Thoracic aorta (tissue), 2 donors: ENCODE results near the gene RAB6B. TPM values are rescaled to one million over a fixed set of nuclear protein-coding genes. Genes with fewer than 3 reads are reported as not detected.

Experiments
- ATAC-seq: fragments of 150-250 bp; one replicate; pipeline ENCODE4 v1.8.0; 2017; ENCODE audit warnings: low read depth; ENCODE audit not compliant: insufficient number of reproducible peaks, low FRiP score
- DNase-seq: peaks from one replicate; pipeline ENCODE4 v3.0.0-alpha.2; 2020; ENCODE audit warnings: low spot score
- H3K27ac ChIP-seq, 2 donors: fragments of 200-600 bp; sonication (generic); 1 replicate in 1 of 2; 2 replicates in 1 of 2; pipeline ENCODE4 v1.5.1; 2016; ENCODE audit warnings: mild to moderate bottlenecking in 2 of 2, moderate library complexity in 2 of 2
- H3K27me3 ChIP-seq: fragments of 200-600 bp; sonication (generic); replicated peaks from 2 replicates; pipeline ENCODE4 v1.6.0; 2016; ENCODE audit warnings: mild to moderate bottlenecking; ENCODE audit not compliant: insufficient read depth
- H3K36me3 ChIP-seq: fragments of 200-600 bp; sonication (generic); one replicate; pipeline ENCODE4 v1.5.1; 2016
- H3K4me1 ChIP-seq, 2 donors: fragments of 200-600 bp; sonication (generic); 1 replicate in 1 of 2; 2 replicates in 1 of 2; pipeline versions ENCODE4 v1.5.1 to v1.6.0; 2016; ENCODE audit warnings: low read depth in 2 of 2, mild to moderate bottlenecking in 1 of 2; ENCODE audit not compliant: control insufficient read depth in 1 of 2
- H3K4me3 ChIP-seq: fragments of 200-600 bp; sonication (generic); 2 replicates; pipeline ENCODE4 v1.5.1; 2016; ENCODE audit warnings: mild to moderate bottlenecking
- H3K9me3 ChIP-seq: fragments of 200-600 bp; sonication (generic); 2 replicates; pipeline ENCODE4 v1.5.1; 2016
- CTCF ChIP-seq: fragments of 200-600 bp; sonication (generic); IDR thresholded peaks from one replicate; pipeline ENCODE4 v1.5.1; 2019; ENCODE audit warnings: antibody characterized with exemption
- total RNA-seq, 2 donors: library from RNA; depleted of rRNA; stranded (reverse); fragments of >200 nt; gene quantifications; one replicate each; pipeline versions ENCODE4 v1.1.0 to v1.2.3, GENCODE V29; 2016

Gene RAB6B
- total RNA-seq, 2 donors from 2014 or later = 0.27 to 4.0 TPM

DNA sequence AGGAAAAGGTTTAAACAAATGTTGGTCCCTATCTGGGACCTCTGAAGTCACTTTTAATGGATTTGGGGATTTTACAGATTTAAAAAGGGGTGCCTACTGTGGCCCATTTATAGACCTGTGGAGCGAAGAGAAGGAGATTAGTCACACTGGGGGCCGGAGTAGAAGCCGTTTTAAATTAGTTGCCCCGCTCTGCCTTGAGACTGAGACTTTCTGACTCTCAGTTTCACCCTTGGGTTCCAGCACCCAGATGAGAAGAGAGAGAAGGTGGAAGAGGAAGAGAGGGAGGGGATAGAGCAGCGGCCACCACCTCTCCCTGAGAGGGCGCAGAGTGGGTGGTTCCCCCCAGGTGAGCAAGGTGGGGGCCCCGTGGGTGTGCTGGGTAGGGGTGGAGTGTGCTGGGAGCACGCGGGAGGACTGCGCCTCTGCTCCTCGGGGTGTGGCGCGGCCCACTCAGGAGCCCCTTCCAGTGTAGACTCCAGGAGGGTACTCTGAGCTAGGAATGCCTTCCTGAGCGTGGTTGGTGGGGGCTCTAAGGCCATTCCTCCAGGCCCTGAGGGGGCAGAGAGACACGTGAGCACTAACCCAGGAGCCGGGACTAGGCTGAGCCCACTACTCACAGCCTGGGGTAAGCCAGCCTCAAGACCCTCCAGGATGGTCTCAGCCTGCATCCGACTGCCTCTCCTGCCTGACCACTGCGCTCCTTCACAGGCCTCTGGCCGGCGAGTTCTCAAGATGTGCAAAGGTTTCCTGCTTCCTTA, 32.6 kb upstream of the RAB6B start:
- no peak overlapping the region for H3K27ac ChIP-seq
- TF ChIP-seq CTCF = no peak
- H3K9me3 ChIP-seq = no peaks in the 10 kb centered on the region
- no peaks in the 10 kb centered on the region for H3K36me3 ChIP-seq
- peak overlapping the region; percentile 80 for H3K4me3 ChIP-seq
- H3K4me1 ChIP-seq = peaks cover 4 to 12% of the 10 kb centered on the region in 2 donors
- DNase-seq (no peak), ATAC-seq (no peak)
- H3K27me3 ChIP-seq = no peaks in the 10 kb centered on the region

DNA sequence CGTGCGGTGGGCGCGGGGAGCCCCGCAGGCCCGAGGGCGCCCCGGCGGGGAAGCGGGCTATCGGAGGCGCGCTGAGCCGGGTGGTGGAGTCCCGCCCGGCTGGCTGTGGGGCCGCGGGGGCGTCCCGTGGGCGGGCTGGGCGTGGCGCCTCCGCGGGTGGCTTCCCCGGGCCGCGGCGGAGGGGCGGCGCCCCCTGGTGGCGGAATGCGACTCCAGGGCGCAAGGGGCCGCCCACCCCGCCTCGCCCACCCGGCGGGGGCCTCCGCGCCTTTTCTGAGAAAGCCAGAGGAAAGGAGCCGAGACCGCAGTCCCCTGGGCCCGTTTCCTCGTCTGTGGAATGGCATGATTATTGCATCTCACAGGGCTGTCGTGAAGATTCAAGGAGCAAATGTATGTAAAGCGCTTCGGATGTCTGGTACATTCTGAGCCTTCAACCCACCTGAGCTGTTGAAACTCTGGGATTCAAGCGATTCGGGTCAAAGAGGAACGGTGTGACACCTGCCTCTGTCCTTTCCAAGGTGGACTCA, 31.9 kb upstream of the RAB6B start:
- H3K9me3 ChIP-seq = no peaks in the 10 kb centered on the region
- DNase-seq = no peak
- no peak for ATAC-seq
- peak; percentile 75 for TF ChIP-seq CTCF
- H3K36me3 ChIP-seq = no peaks in the 10 kb centered on the region
- peak overlapping the region; percentile 80 for H3K4me3 ChIP-seq
- H3K27me3 ChIP-seq = no peaks in the 10 kb centered on the region
- peaks cover 4 to 12% of the 10 kb centered on the region in 2 donors for H3K4me1 ChIP-seq
- no peak overlapping the region for H3K27ac ChIP-seq

GRCh38 chr3:133926736-133927539, 31.3 kb upstream of the RAB6B start:
- ATAC-seq (no peak), DNase-seq (no peak)
- Histone ChIP-seq H3K27ac (no peak overlapping the region), H3K36me3 (no peaks in the 10 kb centered on the region), H3K9me3 (no peaks in the 10 kb centered on the region), H3K4me3 (peak overlapping the region; percentile 80), H3K27me3 (no peaks in the 10 kb centered on the region), H3K4me1 (peaks cover 4 to 12% of the 10 kb centered on the region in 2 donors)
- TF ChIP-seq CTCF = no peak

- ATAC-seq = no peak
- H3K9me3 ChIP-seq = no peaks in the 10 kb centered on the region
- peaks cover 4 to 12% of the 10 kb centered on the region in 2 donors for H3K4me1 ChIP-seq
- DNase-seq = no peak
- no peak overlapping the region for H3K4me3 ChIP-seq
- no peak overlapping the region for H3K27ac ChIP-seq
- H3K27me3 ChIP-seq = no peaks in the 10 kb centered on the region
- no peak for TF ChIP-seq CTCF
- no peaks in the 10 kb centered on the region for H3K36me3 ChIP-seq
Measured at GRCh38 chr3:133925960-133926735, 30.5 kb upstream of the RAB6B start.
